GM12891 (cell line): ENCODE results near the gene HJURP.

Experiments used
- DNase-seq: peaks from one replicate; pipeline ENCODE4 v3.0.0; 2011; ENCODE audit warnings: low spot score; ENCODE audit not compliant: insufficient read length
- FAIRE-seq: peaks from 2 replicates; lab custom pipeline; 2011; peaks lifted over from hg19 to GRCh38; lab: Jason Lieb, UNC
- PAX5 ChIP-seq: IDR thresholded peaks from 2 replicates; pipeline ENCODE4 v1.6.1; 2011; ENCODE audit warnings: low read length, moderate library complexity, mild to moderate bottlenecking; ENCODE audit not compliant: insufficient read depth, severe bottlenecking
- POLR2A ChIP-seq: IDR thresholded peaks from 2 replicates; pipeline ENCODE4 v1.6.1; 2011; ENCODE audit warnings: low read depth, low read length, control low read depth
- POLR2AphosphoS5 ChIP-seq: IDR thresholded peaks from 2 replicates; pipeline ENCODE4 v1.6.1; 2011; ENCODE audit warnings: low read depth, low read length, control low read depth
- POU2F2 ChIP-seq: IDR thresholded peaks from 2 replicates; pipeline ENCODE4 v1.6.1; 2011; ENCODE audit warnings: low read depth, mild to moderate bottlenecking, control low read depth, low read length, moderate library complexity
- SPI1 ChIP-seq: IDR thresholded peaks from 2 replicates; pipeline ENCODE4 v1.6.1; 2011; ENCODE audit warnings: low read depth, low read length, control low read depth
- TAF1 ChIP-seq: IDR thresholded peaks from 2 replicates; pipeline ENCODE4 v1.6.1; 2011; ENCODE audit warnings: low read depth, low read length, control low read depth

HJURP gene

GRCh38 chr2:233817361-233817911 is 36.9 kb downstream of the HJURP start:
- DNase-seq (no peak), FAIRE-seq (no peak)
- TF ChIP-seq PAX5 (no peak), POLR2A (no peak), TAF1 (no peak), SPI1 (no peak), POLR2AphosphoS5 (no peak), POU2F2 (no peak)

- TF ChIP-seq TAF1 (no peak), PAX5 (no peak), POLR2AphosphoS5 (no peak), POU2F2 (no peak), POLR2A (no peak), SPI1 (no peak)
- DNase-seq = no peak
- FAIRE-seq = no peak
These were observed 37.6 kb downstream of the HJURP start for GRCh38 chr2:233816771-233817170.

GRCh38 chr2:233816334-233816733 is 38.0 kb downstream of the HJURP start:
- DNase-seq = no peak
- no peak for FAIRE-seq
- no peak for TF ChIP-seq PAX5

- FAIRE-seq (no peak), DNase-seq (no peak)
- TF ChIP-seq SPI1 (no peak), POLR2A (no peak), TAF1 (no peak), POU2F2 (no peak), PAX5 (no peak), POLR2AphosphoS5 (no peak)
These were observed 38.5 kb downstream of the HJURP start for GRCh38 chr2:233815861-233816260.

- FAIRE-seq (no peak), DNase-seq (no peak)
- TF ChIP-seq POLR2A = no peak
- no peak for TF ChIP-seq POLR2AphosphoS5
- TF ChIP-seq TAF1 = no peak
- TF ChIP-seq SPI1 = no peak
- TF ChIP-seq POU2F2 = no peak
- no peak for TF ChIP-seq PAX5
These were observed 40.1 kb downstream of the HJURP start for GRCh38 chr2:233814056-233814835.

GRCh38 chr2:233813236-233814055 is 40.9 kb downstream of the HJURP start:
- FAIRE-seq = no peak
- no peak for DNase-seq
- TF ChIP-seq POLR2A = no peak
- TF ChIP-seq TAF1 = no peak
- TF ChIP-seq SPI1 = no peak
- TF ChIP-seq POU2F2 = no peak
- TF ChIP-seq PAX5 = no peak
- no peak for TF ChIP-seq POLR2AphosphoS5

GRCh38 chr2:233811732-233812131 is 42.6 kb downstream of the HJURP start:
- TF ChIP-seq SPI1 (no peak), PAX5 (no peak), POLR2AphosphoS5 (no peak), TAF1 (no peak), POU2F2 (no peak), POLR2A (no peak)
- FAIRE-seq = no peak
- no peak for DNase-seq

GRCh38 chr2:233811087-233811486 is 43.2 kb downstream of the HJURP start:
- DNase-seq (no peak), FAIRE-seq (no peak)
- TF ChIP-seq POU2F2 (no peak), SPI1 (no peak), PAX5 (no peak), POLR2A (no peak), POLR2AphosphoS5 (no peak), TAF1 (no peak)

GRCh38 chr2:233810385-233810784 is 44.0 kb downstream of the HJURP start:
- DNase-seq = no peak
- FAIRE-seq = no peak
- TF ChIP-seq TAF1 (no peak), POLR2AphosphoS5 (no peak), SPI1 (no peak), POU2F2 (no peak), PAX5 (no peak), POLR2A (no peak)
